Naive B cell (primary cell): ENCODE data around the gene ATAT1. TPM values are rescaled to one million over a fixed set of nuclear protein-coding genes. Genes with fewer than 3 reads are reported as not detected.
"Not testable (repeated sequence)": the region's sequence is repeated elsewhere in the genome, so short reads cannot be mapped to it uniquely, and the experiment has no call there.

ENCODE experiments used
- ATAC-seq, 2 donors: fragments of 150-1000 bp; cut with Tn5 transposase; 2 replicates each; pipeline ENCODE4 v1.10.0; 2021; ENCODE audit warnings: low read depth in 2 of 2, mild to moderate bottlenecking in 2 of 2, moderate library complexity in 2 of 2
- DNase-seq: peaks from one replicate; pipeline ENCODE4 v3.0.0; 2022
- H3K27ac Mint-ChIP-seq, 6 donors: one replicate each; pipeline ENCODE4 v1.8.0; 2020 to 2022; ENCODE audit warnings: mild to moderate bottlenecking in 6 of 6, mixed read lengths in 6 of 6, moderate library complexity in 5 of 6, inconsistent platforms in 2 of 6
- H3K27me3 Mint-ChIP-seq, 3 donors: one replicate each; pipeline ENCODE4 v1.8.0; 2021 to 2022; ENCODE audit warnings: mixed read lengths in 3 of 3, mild to moderate bottlenecking in 1 of 3
- H3K36me3 Mint-ChIP-seq, 2 donors: one replicate each; pipeline ENCODE4 v1.8.0; 2020 to 2022; ENCODE audit warnings: mixed read lengths in 2 of 2, inconsistent platforms in 1 of 2, mild to moderate bottlenecking in 1 of 2
- H3K4me1 Mint-ChIP-seq, 3 donors: one replicate each; pipeline ENCODE4 v1.8.0; 2020 to 2022; ENCODE audit warnings: mixed read lengths in 3 of 3, inconsistent platforms in 1 of 3, mild to moderate bottlenecking in 1 of 3, moderate library complexity in 1 of 3
- H3K4me3 Mint-ChIP-seq, 8 donors: one replicate each; pipeline ENCODE4 v1.8.0; 2020 to 2022; ENCODE audit warnings: mild to moderate bottlenecking in 8 of 8, mixed read lengths in 8 of 8, moderate library complexity in 8 of 8, inconsistent platforms in 2 of 8
- H3K9me3 Mint-ChIP-seq, 7 donors: one replicate each; pipeline ENCODE4 v1.8.0; 2020 to 2022; ENCODE audit warnings: mixed read lengths in 7 of 7, mild to moderate bottlenecking in 5 of 7, inconsistent platforms in 2 of 7, moderate library complexity in 1 of 7
- polyA plus RNA-seq, 6 donors: library from polyadenylated mRNA; unstranded; fragments of 300-500 nt; fragmentation: Illumina TruSeq; gene quantifications; one replicate each; pipeline ENCODE4 v1.2.3, GENCODE V29; 2021; ENCODE audit warnings: low read depth in 6 of 6

Gene ATAT1
- 1 to 10 TPM in 5 of 6 donors, under 1 TPM in 1; 0.79 to 4.1 (median 2.0) TPM for polyA plus RNA-seq

GRCh38 chr6:30626484-30627366 lies at the start of gene ATAT1:
TSS of gene ATAT1 (plus strand) at chr6:30626874.
- ATAC-seq, result peak; percentile 100
- peak within 1 kb of the TSS; percentile 87 to 95 (median 90) for H3K4me3 Mint-ChIP-seq
- peaks cover 19 to 33% (median 25%) of the 10 kb centered on the region in 3 donors for H3K4me1 Mint-ChIP-seq
- H3K9me3 Mint-ChIP-seq, result no peaks in the 10 kb centered on the region
- peak within 1 kb of the TSS; percentile 93 to 97 (median 96) for H3K27ac Mint-ChIP-seq
- peak; percentile 87 for DNase-seq
- peaks cover 0 to 14% of the 10 kb centered on the region in 2 donors for H3K36me3 Mint-ChIP-seq
- no peaks in the 10 kb centered on the region for H3K27me3 Mint-ChIP-seq

DNA sequence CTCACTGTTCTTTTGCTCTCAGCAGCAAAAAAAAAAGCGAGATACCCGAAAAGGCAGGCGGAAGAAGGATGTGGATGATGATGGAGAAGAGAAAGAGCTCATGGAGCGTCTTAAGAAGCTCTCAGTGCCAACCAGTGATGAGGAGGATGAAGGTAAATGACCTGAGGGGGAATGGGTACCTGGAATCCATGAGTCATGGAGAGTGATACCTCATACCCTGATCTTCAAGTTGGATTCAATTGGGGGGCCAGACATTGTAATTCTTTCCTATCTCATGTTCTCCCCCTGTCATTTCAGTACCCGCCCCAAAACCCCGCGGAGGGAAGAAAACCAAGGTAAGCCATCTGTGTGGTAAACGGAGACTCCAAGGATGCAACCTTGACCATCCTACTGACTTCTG lies 48.6 kb upstream of the ATAT1 start:
- DNase-seq (no peak), ATAC-seq (no peak)
- peaks cover 18 to 50% of the 10 kb centered on the region in 2 donors for H3K36me3 Mint-ChIP-seq
- H3K27ac Mint-ChIP-seq, result peak overlapping the region in 1 of 6 donors; percentile 11
- no peaks in the 10 kb centered on the region for H3K27me3 Mint-ChIP-seq
- no peaks in the 10 kb centered on the region for H3K9me3 Mint-ChIP-seq
- no peak overlapping the region for H3K4me3 Mint-ChIP-seq
- H3K4me1 Mint-ChIP-seq, result peaks cover 26 to 28% (median 27%) of the 10 kb centered on the region in 3 donors

DNA sequence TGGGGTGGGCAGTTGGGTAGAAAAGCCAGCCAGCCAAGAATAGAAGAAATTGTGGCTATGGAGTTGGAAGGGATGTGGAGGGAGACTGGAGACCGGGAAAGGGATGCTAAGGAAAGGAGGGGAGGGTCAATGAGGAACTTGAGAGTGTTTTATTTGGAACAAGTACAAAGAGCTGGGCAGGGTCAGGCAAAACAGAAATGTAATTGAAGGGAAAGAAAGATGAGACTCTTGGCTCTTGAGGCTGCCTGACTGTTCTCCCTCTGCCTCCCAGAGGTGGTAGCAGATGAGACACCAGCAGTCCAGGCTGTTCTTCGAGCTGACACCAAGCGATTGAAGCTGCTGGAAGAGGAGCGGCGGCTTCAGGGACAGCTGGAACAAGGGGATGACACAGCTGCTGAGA lies 42.8 kb upstream of the ATAT1 start:
- peaks cover 0 to 5% (median 5%) of the 10 kb centered on the region in 3 donors for H3K4me1 Mint-ChIP-seq
- H3K36me3 Mint-ChIP-seq, result peaks cover 18 to 57% of the 10 kb centered on the region in 2 donors
- no peaks in the 10 kb centered on the region for H3K9me3 Mint-ChIP-seq
- H3K27ac Mint-ChIP-seq, result peak overlapping the region in 3 of 6 donors; percentile 42 to 92 (median 78)
- H3K4me3 Mint-ChIP-seq, result no peak overlapping the region
- no peak for DNase-seq
- no peaks in the 10 kb centered on the region for H3K27me3 Mint-ChIP-seq
- no peak for ATAC-seq

GRCh38 chr6:30589754-30590358 lies 36.8 kb upstream of the ATAT1 start:
- H3K36me3 Mint-ChIP-seq, result peaks cover 27% of the 10 kb centered on the region in 2 donors
- H3K4me1 Mint-ChIP-seq, result peaks cover 0 to 10% (median 5%) of the 10 kb centered on the region in 3 donors
- DNase-seq (no peak), ATAC-seq (no peak)
- H3K4me3 Mint-ChIP-seq, result no peak overlapping the region
- H3K27ac Mint-ChIP-seq, result peak overlapping the region in 1 of 6 donors; percentile 57
- no peaks in the 10 kb centered on the region for H3K9me3 Mint-ChIP-seq
- H3K27me3 Mint-ChIP-seq, result no peaks in the 10 kb centered on the region

DNA sequence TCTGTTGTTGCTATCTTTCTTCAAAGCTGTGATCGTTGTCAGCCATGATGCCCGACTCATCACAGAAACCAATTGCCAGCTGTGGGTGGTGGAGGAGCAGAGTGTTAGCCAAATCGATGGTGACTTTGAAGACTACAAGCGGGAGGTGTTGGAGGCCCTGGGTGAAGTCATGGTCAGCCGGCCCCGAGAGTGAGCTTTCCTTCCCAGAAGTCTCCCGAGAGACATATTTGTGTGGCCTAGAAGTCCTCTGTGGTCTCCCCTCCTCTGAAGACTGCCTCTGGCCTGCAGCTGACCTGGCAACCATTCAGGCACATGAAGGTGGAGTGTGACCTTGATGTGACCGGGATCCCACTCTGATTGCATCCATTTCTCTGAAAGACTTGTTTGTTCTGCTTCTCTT lies 36.2 kb upstream of the ATAT1 start:
- H3K4me3 Mint-ChIP-seq, result no peak overlapping the region
- no peaks in the 10 kb centered on the region for H3K9me3 Mint-ChIP-seq
- no peak for DNase-seq
- peak overlapping the region in 4 of 6 donors; percentile 4 to 78 (median 24) for H3K27ac Mint-ChIP-seq
- peaks cover 25 to 27% of the 10 kb centered on the region in 2 donors for H3K36me3 Mint-ChIP-seq
- ATAC-seq, result no peak
- H3K4me1 Mint-ChIP-seq, result peaks cover 0 to 10% (median 7%) of the 10 kb centered on the region in 3 donors
- H3K27me3 Mint-ChIP-seq, result no peaks in the 10 kb centered on the region

- ATAC-seq (no peak), DNase-seq (no peak)
- Mint-ChIP-seq H3K9me3 (no peaks in the 10 kb centered on the region), H3K4me3 (no peak overlapping the region), H3K36me3 (peaks cover 20 to 27% of the 10 kb centered on the region in 2 donors), H3K27ac (peak overlapping the region in 2 of 6 donors; percentile 29 to 63), H3K27me3 (no peaks in the 10 kb centered on the region), H3K4me1 (peaks cover 0 to 10% (median 9%) of the 10 kb centered on the region in 3 donors)
These were observed 35.7 kb upstream of the ATAT1 start for GRCh38 chr6:30591008-30591407.

DNA sequence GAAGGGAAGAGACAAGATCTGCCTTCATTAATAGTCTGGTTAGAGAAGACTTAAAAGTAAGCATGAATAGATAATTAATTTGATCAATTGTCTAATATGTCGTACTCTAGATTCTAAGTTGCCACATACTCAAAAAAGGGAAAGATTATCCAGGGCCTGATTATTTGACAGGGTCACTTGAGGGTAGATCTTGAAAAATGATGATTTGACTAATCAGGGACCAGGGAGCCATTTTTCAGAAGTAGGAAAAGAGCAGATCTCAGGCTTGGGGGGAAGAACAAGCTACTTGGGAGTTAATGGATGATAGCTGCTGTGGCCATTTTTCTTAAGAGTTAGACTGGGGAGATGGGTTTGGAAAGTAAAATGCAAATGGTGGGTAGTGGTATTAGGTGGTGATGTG lies 34.4 kb upstream of the ATAT1 start:
- no peak for DNase-seq
- Mint-ChIP-seq H3K27me3 (no peaks in the 10 kb centered on the region), H3K36me3 (peaks cover 10 to 21% of the 10 kb centered on the region in 2 donors), H3K4me3 (no peak overlapping the region), H3K4me1 (peaks cover 3 to 17% (median 11%) of the 10 kb centered on the region in 3 donors), H3K27ac (peak overlapping the region in 2 of 6 donors; percentile 8 to 90), H3K9me3 (no peaks in the 10 kb centered on the region)
- no peak for ATAC-seq

- not testable (repeated sequence) for H3K9me3 Mint-ChIP-seq, H3K27me3 Mint-ChIP-seq, H3K36me3 Mint-ChIP-seq
- DNase-seq (peak; percentile 70), ATAC-seq (peak; percentile 88 to 92)
- H3K4me1 Mint-ChIP-seq, result peaks cover 6 to 13% (median 10%) of the 10 kb centered on the region in 3 donors
- peak overlapping the region in 1 of 8 donors; percentile 19 for H3K4me3 Mint-ChIP-seq
- peak overlapping the region in 4 of 6 donors; percentile 13 to 80 (median 60) for H3K27ac Mint-ChIP-seq
These were observed 29.1 kb upstream of the ATAT1 start for GRCh38 chr6:30597315-30598144.

GRCh38 chr6:30598912-30599624 lies 27.6 kb upstream of the ATAT1 start:
- Mint-ChIP-seq H3K9me3 (no peaks in the 10 kb centered on the region), H3K36me3 (peaks cover 4 to 15% of the 10 kb centered on the region in 2 donors), H3K27ac (peak overlapping the region in 5 of 6 donors; percentile 7 to 72 (median 59)), H3K4me3 (peak overlapping the region in 1 of 8 donors; percentile 35), H3K27me3 (no peaks in the 10 kb centered on the region), H3K4me1 (peaks cover 14 to 16% (median 15%) of the 10 kb centered on the region in 3 donors)
- no peak for ATAC-seq
- DNase-seq, result no peak

DNA sequence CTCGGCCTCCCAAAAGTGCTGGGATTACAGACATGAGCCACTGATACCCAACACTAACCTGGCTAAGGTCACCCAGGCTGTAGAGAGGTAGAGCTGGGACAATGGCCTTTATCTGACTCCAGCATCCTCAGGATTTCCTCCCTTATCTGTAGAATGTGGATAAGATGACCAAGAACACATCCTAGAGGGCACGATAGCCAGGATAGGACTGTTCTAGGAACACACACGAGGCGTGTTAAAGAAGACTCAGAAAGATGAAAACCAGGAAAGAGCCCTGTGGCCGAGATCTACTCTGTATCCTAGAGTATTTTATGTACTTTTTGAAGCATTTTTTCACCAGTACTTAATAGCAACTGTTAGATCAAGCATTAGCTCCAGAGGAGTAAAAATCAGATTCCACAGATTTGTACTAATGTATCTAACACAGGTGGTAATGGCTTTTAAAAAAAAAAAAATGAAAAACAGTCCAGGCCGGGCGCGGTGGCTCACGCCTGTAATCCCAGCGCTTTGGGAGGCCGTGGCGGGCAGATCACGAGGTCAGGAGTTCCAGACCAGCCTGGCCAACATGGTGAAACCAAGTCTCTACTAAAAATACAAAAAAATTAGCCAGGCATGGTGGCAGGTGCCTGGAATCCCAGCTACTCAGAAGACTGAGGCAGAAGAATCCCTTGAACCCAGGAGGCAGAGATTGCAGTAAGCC lies 26.9 kb upstream of the ATAT1 start:
- H3K36me3 Mint-ChIP-seq, result peaks cover 4 to 20% of the 10 kb centered on the region in 2 donors
- no peaks in the 10 kb centered on the region for H3K27me3 Mint-ChIP-seq
- ATAC-seq (no peak), DNase-seq (no peak)
- H3K9me3 Mint-ChIP-seq, result no peaks in the 10 kb centered on the region
- peak overlapping the region in 1 of 8 donors; percentile 35 for H3K4me3 Mint-ChIP-seq
- peak overlapping the region in 4 of 6 donors; percentile 7 to 61 (median 48) for H3K27ac Mint-ChIP-seq
- peaks cover 14 to 19% (median 16%) of the 10 kb centered on the region in 3 donors for H3K4me1 Mint-ChIP-seq

DNA sequence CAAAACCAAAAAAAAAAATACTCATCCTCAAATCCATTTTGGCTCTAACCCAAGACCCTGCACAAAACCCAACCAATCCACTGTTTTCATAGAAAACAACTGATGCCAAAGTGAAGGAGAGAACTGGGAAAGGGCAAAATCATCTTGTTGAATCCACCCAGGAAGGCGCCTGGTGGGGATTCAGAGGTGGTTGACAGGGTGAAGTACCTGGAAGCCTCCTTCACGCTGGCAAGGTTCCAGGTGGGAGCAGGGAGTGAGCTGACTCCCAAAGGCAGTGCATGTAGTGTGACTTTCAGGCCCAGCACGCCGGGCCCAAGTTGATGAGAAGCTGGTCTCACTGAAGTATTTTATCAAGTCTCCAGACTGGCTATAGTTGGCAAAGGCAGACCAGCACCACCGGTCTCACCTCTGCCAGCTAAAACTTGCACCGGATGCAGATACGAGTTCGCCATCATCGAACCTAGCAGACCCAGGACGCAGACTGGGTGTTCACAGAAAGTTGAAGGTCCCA lies 26.2 kb upstream of the ATAT1 start:
- Mint-ChIP-seq H3K4me1 (peaks cover 14 to 19% (median 14%) of the 10 kb centered on the region in 3 donors), H3K9me3 (no peaks in the 10 kb centered on the region), H3K27me3 (no peaks in the 10 kb centered on the region), H3K27ac (no peak overlapping the region), H3K36me3 (peaks cover 8 to 20% of the 10 kb centered on the region in 2 donors), H3K4me3 (no peak overlapping the region)
- DNase-seq (no peak), ATAC-seq (no peak)

DNA sequence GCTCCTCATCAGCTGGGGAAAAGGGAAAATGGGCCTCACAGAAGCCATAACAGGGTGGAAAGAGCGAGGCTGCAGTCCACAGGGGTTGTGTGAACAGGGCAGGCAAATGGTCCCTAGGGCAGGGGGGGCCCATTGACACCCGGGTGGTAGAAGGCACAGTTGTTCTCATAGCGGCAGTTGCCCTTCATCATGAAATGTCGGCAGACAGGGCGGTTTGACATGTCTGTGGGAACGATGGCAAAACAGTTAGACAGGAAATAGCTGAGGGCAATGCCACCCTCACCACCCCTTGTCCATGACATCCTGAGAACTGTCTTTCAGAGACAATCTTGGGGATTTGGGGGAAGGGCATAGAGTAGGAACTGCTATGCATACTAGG lies 25.2 kb upstream of the ATAT1 start:
- no peak overlapping the region for H3K4me3 Mint-ChIP-seq
- DNase-seq (no peak), ATAC-seq (no peak)
- H3K27me3 Mint-ChIP-seq, result no peaks in the 10 kb centered on the region
- H3K36me3 Mint-ChIP-seq, result peaks cover 15 to 27% of the 10 kb centered on the region in 2 donors
- peak overlapping the region in 4 of 6 donors; percentile 47 to 91 (median 62) for H3K27ac Mint-ChIP-seq
- H3K4me1 Mint-ChIP-seq, result peaks cover 16 to 19% (median 18%) of the 10 kb centered on the region in 3 donors
- H3K9me3 Mint-ChIP-seq, result no peaks in the 10 kb centered on the region
